ENCODE measurements around the gene DPY30. TPM values are rescaled to one million over a fixed set of nuclear protein-coding genes. Genes with fewer than 3 reads are reported as not detected.

DPY30 gene
- total RNA-seq, 1 donor from 2014 or later: 75.7 TPM

Other genes with a start within 250 kb of the DPY30 start
- 37.3 and 49.1 TPM in 2 replicates for gene MEMO1, start 28.8 kb downstream of the DPY30 start, total RNA-seq
- gene SPAST, start 23.8 kb upstream of the DPY30 start, total RNA-seq: 44.8 and 45.9 TPM in 2 replicates
- gene SLC30A6, start 126.1 kb upstream of the DPY30 start, total RNA-seq: 24.9 and 26.9 TPM in 2 replicates
- gene NLRC4, start 225.1 kb upstream of the DPY30 start, total RNA-seq: not detected in 2 replicates
- 26.4 and 34.5 TPM in 2 replicates for gene YIPF4, start 238.1 kb upstream of the DPY30 start, total RNA-seq

Data from dermis blood vessel endothelial cell (primary cell).